Measurements from ENCODE around the gene ATG7.

Gene ATG7

DNA sequence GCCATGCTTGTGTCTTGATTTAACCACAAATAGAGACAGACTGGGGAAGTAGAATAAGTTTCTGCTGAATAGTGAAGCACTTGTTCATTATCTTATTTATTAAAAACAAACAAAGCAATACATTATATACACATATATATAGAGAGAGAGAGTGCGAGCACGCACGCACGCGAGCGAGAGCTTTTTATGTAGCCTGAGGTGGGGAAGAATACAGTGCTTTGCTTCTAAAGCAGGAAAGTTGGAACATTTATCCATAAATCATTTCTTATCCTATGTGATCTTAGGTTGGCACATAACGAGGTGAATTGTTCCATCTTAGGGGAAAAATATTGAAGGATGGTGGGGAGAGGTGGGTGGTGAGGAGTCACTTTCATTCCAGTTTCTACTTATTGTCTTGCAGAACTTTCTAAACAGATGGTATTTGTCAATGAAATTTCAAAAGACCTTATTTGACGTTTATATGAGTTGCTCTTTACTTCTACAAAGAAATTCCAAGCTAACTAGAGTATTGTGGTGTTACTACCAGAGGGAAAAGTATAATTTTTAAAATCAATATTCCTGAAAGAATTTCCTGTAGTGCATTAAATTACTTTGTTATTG is 110.0 kb downstream of the ATG7 start:
- POLR2A ChIA-PET = no interaction called here
- CTCF ChIA-PET = interaction anchor here (0.8 to 1.4 kb wide), 3 partner anchors 10 to 272 kb away, joined by 3 to 4 read pairs (median 3); no protein-coding TSS in a partner anchor
- TF ChIP-seq, protein P1, sequence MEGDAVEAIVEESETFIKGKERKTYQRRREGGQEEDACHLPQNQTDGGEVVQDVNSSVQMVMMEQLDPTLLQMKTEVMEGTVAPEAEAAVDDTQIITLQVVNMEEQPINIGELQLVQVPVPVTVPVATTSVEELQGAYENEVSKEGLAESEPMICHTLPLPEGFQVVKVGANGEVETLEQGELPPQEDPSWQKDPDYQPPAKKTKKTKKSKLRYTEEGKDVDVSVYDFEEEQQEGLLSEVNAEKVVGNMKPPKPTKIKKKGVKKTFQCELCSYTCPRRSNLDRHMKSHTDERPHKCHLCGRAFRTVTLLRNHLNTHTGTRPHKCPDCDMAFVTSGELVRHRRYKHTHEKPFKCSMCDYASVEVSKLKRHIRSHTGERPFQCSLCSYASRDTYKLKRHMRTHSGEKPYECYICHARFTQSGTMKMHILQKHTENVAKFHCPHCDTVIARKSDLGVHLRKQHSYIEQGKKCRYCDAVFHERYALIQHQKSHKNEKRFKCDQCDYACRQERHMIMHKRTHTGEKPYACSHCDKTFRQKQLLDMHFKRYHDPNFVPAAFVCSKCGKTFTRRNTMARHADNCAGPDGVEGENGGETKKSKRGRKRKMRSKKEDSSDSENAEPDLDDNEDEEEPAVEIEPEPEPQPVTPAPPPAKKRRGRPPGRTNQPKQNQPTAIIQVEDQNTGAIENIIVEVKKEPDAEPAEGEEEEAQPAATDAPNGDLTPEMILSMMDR (IDR thresholded peaks at IDR 0.05; ENCODE audit: control extremely low read depth, extremely low read depth, low read depth, missing control alignments) = no peak
- DNase-seq (ENCODE audit: extremely low spot score) = no peak

DNA sequence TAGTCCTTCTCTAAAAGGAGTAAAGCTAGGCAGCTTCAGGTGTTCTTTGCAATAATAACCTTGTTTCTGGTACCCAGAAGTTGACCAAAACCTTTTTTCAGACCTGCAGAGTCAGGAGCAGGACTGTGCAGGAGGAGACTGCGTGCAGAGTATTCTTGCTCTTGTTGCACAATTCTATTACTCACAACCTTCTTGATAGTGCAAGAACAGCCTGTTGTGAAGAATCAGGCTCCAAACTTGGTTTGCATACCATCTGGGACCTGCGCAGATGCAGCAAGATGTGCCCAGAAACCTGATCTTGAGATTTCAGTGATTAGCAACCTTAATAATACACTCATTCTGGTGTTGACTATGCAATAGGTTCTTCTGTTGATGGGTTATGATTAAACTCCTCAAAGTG is 111.9 kb downstream of the ATG7 start:
- POLR2A ChIA-PET = no interaction called here
- TF ChIP-seq, protein P1 (IDR thresholded peaks at IDR 0.05; ENCODE audit: control extremely low read depth, extremely low read depth, low read depth, missing control alignments) = no peak
- CTCF ChIA-PET = interaction anchor here (1.2 to 1.7 kb wide), 3 partner anchors 18 to 267 kb away, joined by 3 read pairs; no protein-coding TSS in a partner anchor
- no peak for DNase-seq (ENCODE audit: extremely low spot score)

DNA sequence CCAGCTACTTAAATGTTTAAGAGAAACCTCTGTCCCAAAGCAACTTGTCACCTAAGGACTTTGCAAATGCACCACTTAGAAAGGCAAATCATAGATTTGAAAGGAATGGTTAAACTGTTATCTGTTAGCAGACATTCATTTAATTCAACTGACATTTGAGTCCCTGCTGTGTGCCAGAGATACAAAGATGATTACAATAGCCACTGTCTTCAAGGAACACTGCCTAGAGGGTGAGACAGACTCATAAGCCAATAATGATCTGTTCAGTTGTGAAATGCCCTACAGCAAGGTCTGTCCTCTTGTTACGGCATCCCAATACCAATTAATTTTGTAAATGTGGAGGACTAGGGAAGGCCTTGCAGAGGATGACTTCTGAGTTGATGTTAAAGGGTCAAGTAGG is 113.1 kb downstream of the ATG7 start:
- ChIA-PET CTCF (interaction anchor here (1.2 to 1.7 kb wide), 3 partner anchors 17 to 266 kb away, joined by 3 read pairs; no protein-coding TSS in a partner anchor), POLR2A (no interaction called here)
- TF ChIP-seq, protein P1 (IDR thresholded peaks at IDR 0.05; ENCODE audit: control extremely low read depth, extremely low read depth, low read depth, missing control alignments) = no peak
- no peak for DNase-seq (ENCODE audit: extremely low spot score)

DNA sequence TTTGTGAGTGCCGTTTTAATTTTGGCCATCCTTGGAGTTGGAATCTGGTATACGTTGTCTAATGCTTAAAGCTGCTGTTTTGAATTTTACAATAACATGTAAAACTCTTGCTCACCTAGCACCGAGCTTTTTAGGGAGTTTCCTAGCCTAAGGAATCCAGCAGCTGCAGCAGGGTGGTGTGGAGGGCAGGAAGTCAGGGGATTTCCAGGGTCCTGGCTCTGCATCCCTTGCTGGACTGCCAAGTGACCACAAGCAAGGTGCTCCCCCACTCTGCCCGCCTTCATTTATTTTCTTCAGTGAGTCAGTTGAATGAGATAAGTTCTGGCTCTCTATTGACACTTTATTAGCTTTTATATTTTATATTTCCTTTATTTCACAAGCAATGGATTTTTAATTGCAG is 113.7 kb downstream of the ATG7 start:
- no peak for DNase-seq (ENCODE audit: extremely low spot score)
- TF ChIP-seq, protein P1 (IDR thresholded peaks at IDR 0.05; ENCODE audit: control extremely low read depth, extremely low read depth, low read depth, missing control alignments) = no peak
- ChIA-PET CTCF (interaction anchor here (1.4 to 1.7 kb wide), 2 partner anchors 16 to 253 kb away, joined by 3 read pairs; no protein-coding TSS in a partner anchor), POLR2A (no interaction called here)

DNA sequence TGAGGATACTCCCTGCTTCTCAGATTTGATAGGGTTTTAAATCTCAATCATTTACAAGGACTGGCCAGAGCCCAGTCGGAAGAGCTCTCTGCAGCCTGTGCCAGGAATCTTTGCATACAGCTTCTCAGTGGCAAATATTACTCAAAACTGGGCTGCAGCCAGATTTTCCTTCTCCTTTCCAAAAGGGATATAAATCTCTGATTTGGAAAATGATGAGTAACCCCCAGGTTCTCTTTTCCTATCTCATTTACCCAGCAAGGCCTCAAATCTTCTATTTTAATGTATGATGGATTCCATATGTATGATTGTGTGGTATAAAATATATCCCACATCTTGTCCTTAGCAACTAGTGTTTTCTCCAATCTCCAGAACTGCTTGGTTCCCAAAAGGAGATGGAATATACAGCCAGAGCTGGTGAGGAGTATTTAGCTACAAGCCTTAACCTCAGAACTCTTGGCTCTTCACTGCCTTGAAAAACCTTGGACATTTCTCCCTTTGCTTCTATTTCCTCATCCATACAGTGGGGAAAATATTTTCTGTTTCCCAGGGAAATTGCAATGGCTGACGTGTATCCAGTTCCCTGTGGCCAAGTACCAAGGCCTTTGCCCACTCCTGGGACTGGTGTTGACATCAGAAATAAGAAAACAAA is 114.4 kb downstream of the ATG7 start:
- ChIA-PET CTCF (interaction anchor here (1.4 kb wide), 1 partner anchor 253 kb away, joined by 3 read pairs; no protein-coding TSS in a partner anchor), POLR2A (no interaction called here)
- DNase-seq (ENCODE audit: extremely low spot score) = no peak
- TF ChIP-seq, protein P1 (IDR thresholded peaks at IDR 0.05; ENCODE audit: control extremely low read depth, extremely low read depth, low read depth, missing control alignments) = no peak

DNA sequence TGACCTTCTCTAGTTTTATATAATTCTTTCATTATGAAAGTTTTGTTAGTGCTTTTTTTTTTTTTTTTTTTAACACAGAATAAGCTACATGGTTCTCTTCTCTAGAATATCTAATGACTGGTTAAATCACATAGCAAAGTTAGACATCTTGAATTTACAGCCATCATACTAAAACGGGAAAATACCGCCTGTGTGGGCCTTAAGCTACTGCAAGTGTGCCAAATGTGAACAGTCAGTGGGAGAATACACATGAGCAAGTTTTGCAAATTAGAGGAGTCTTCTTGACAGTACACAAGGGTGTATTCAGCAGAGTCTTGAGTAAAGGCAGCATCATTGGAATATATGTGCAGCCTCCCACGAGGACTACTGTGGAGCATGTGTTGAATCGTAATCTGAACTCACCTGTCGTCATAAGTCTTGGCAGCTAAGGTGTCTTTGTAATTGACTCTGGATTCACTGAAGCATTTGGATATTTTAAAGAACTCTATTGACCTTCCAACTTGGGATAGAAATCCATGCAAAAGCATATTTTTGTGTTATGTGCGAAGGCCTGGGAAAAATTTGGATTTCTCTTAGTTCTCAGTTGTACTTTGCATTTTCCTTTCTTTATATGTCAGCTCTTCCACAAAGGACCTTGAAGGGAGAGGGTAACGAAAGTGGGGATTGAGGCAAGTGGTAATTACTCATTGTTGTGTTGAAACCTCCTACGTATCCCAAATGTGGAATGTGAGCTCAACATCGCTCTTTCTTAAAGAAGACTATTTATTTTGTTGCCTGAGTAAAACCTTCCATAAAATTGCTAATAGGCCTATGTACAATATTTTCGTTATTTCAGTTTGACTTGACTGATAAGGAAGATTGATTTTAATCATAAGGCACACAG is 117.4 kb downstream of the ATG7 start:
- ChIA-PET POLR2A (no interaction called here), CTCF (interaction anchor here (1.5 to 4.9 kb wide), 5 partner anchors 9 to 257 kb away, joined by 3 to 31 read pairs (median 4); no protein-coding TSS in a partner anchor)
- TF ChIP-seq, protein P1 (IDR thresholded peaks at IDR 0.05; ENCODE audit: control extremely low read depth, extremely low read depth, low read depth, missing control alignments) = no peak
- no peak for DNase-seq (ENCODE audit: extremely low spot score)

All from GM10248 (cell line).